K562 (cell line): ENCODE results near the gene PMIS2. TPM values are rescaled to one million over a fixed set of nuclear protein-coding genes. Genes with fewer than 3 reads are reported as not detected.

Source experiments
- EWSR1 ChIP-seq: fragments of 450-650 bp; IDR thresholded peaks from 2 replicates; pipeline ENCODE4 v1.6.1; 2018; ENCODE audit warnings: borderline replicate concordance, mild to moderate bottlenecking, low read depth, moderate library complexity; ENCODE audit not compliant: partially characterized antibody
- GTF2E2 ChIP-seq: fragments of 200-800 bp; sonication (Bioruptor generic); IDR thresholded peaks from 2 replicates; pipeline ENCODE4 v1.6.1; 2016; ENCODE audit warnings: missing genetic modification characterization, missing compliant biosample characterization
- JUN ChIP-seq, 2 experiments: sonication (generic) in 1 of 2; formaldehyde crosslinking in 1 of 2; IDR thresholded peaks; 2 replicates each; pipeline versions ENCODE4 v1.6.1 to v1.8.0; 2012 to 2022; ENCODE audit warnings: borderline replicate concordance in 2 of 2, mild to moderate bottlenecking in 2 of 2, improper control_type of control experiment in 1 of 2, low read depth in 1 of 2, low read length in 1 of 2, missing genetic modification reagents in 1 of 2
- JUNB ChIP-seq: fragments of 450-650 bp; formaldehyde crosslinking; conservative IDR thresholded peaks from 2 replicates; pipeline ENCODE4 v1.4.0; 2020; ENCODE audit warnings: mild to moderate bottlenecking
- MIER1 ChIP-seq: fragments of 450-650 bp; IDR thresholded peaks from 2 replicates; pipeline ENCODE4 v1.6.1; 2016; ENCODE audit warnings: antibody characterized with exemption, mild to moderate bottlenecking, low read depth
- POLR2AphosphoS2 ChIP-seq: IDR thresholded peaks from 2 replicates; pipeline ENCODE4 v1.6.1; 2012; ENCODE audit warnings: low read length, improper control_type of control experiment
- SMARCA4 ChIP-seq: fragments of 450-650 bp; IDR thresholded peaks from 2 replicates; pipeline ENCODE4 v1.6.1; 2016
- ZNF175 ChIP-seq: fragments of 200-800 bp; sonication (Bioruptor generic); IDR thresholded peaks from 2 replicates; pipeline ENCODE4 v1.6.1; 2016; ENCODE audit warnings: low read depth, mild to moderate bottlenecking, missing genetic modification characterization, missing compliant biosample characterization
- ZNF253 ChIP-seq: fragments of 250-450 bp; sonication (Bioruptor Pico); conservative IDR thresholded peaks from 2 replicates; pipeline ENCODE4 v1.6.1; 2021; ENCODE audit warnings: mild to moderate bottlenecking
- ZNF436 ChIP-seq: fragments of 250-450, 450-650 bp; sonication (Bioruptor Pico); formaldehyde crosslinking; IDR thresholded peaks from 2 replicates; pipeline ENCODE4 v1.7.0; 2020; ENCODE audit warnings: mild to moderate bottlenecking
- ZNF668 ChIP-seq: fragments of 250-450 bp; sonication (Bioruptor Pico); IDR thresholded peaks from 2 replicates; pipeline ENCODE4 v1.8.0; 2022; ENCODE audit warnings: mild to moderate bottlenecking, inconsistent platforms
- ZNF778 ChIP-seq: fragments of 450-650 bp; formaldehyde crosslinking; IDR thresholded peaks from 2 replicates; pipeline ENCODE4 v1.4.0; 2020; ENCODE audit warnings: mild to moderate bottlenecking, moderate library complexity
- polyA plus RNA-seq, 8 experiments: library from polyadenylated mRNA; depleted of rRNA in 4 of 8; stranded (reverse) in 5 of 8; unstranded in 3 of 8; fragments of >200 nt; fragmentation: Nextera tagmentation in 2 of 8; fragmentation: Illumina TruSeq in 1 of 8; extraction: Ambion mirVana in 2 of 8; extraction: Trizol in 1 of 8; gene quantifications; 2 replicates each; pipeline versions ENCODE4 v1.2.1 to v1.2.3, GENCODE V29; 2011 to 2014; ENCODE audit warnings: inconsistent platforms in 1 of 8, missing spikeins in 1 of 8
- total RNA-seq, 7 experiments: library from RNA; depleted of rRNA in 6 of 7; stranded (reverse); fragments of >200 nt in 6 of 7; fragmentation: Illumina TruSeq in 2 of 7; extraction: Trizol in 2 of 7; gene quantifications; 2 replicates each; pipeline versions ENCODE4 v1.2.1 to v1.2.3, GENCODE V29; 2011 to 2021; ENCODE audit warnings: low replicate concordance in 1 of 7
- TF ChIP-seq, protein P1 (sequence below): sonication (generic); formaldehyde crosslinking; IDR thresholded peaks from 2 replicates; pipeline ENCODE4 v1.9.0; 2022; ENCODE audit warnings: mild to moderate bottlenecking, missing genetic modification reagents
- TF ChIP-seq, protein P2 (sequence below): fragments of 450-650 bp; IDR thresholded peaks from 2 replicates; pipeline ENCODE4 v1.6.1; 2018; ENCODE audit not compliant: partially characterized antibody

The PMIS2 gene
- total and polyA plus RNA-seq, 9 of the 15 experiments (the other 6 are each of a cell fraction or from before 2014, with no cell fraction given), result not detected

DNA sequence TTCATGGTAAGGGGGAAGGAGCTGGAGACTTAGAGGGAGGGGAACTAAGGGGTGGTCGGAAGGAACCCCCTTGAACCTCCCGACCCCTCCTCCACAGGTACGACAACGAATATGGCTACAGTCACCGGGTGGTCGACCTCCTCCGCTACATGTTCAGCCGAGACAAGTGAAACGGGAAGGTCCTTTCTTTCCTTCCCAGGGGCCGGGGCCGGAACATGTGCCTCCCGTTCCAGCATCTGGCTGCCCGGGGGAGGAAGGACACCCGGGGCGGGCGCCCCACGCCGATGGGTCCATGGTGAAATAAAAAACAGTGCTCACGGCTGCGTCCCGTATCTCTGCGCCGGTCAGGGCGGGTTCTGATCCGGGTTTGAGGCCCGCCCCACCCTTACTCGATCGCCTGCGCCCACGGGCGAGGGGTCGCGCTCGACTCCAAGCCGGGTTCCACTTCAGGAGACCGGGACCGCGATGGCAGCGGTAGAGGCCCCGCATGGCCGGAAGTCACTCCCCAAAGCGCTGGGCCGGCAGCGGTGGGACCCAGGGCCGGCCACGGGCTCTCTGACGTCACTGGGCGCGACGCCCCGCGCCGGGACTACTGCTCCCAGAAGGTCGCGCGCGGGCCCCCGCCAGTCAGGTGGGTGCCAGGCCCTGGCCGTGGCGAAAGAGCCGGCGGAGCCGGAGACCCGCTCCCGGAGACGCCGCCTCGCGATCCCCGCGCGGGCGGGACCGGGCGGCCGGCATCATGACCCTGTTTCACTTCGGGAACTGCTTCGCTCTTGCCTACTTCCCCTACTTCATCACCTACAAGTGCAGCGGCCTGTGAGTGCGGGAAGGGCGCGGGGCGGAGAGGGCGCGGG is 40.7 kb upstream of the PMIS2 start, which contains the start of gene TMEM147 (continued):
- TF ChIP-seq JUN (IDR thresholded peaks at IDR 0.05; ENCODE audit: borderline replicate concordance, low read depth, low read length), result no peak
- TF ChIP-seq JUN (CRISPR knock-in tag; IDR thresholded peaks at IDR 0.05; ENCODE audit: borderline replicate concordance), result no peak
- TF ChIP-seq EWSR1, result no peak
- TF ChIP-seq ZNF668 (CRISPR knock-in tag), result no peak
- TF ChIP-seq ZNF778, result no peak
- TF ChIP-seq ZNF436 (CRISPR knock-in tag), result no peak
- TF ChIP-seq GTF2E2 (tag), result no peak
- TF ChIP-seq ZNF253 (CRISPR knock-in tag), result no peak
- no peak for TF ChIP-seq JUNB (CRISPR knock-in tag)
- no peak for TF ChIP-seq POLR2AphosphoS2
- TF ChIP-seq, protein P1, sequence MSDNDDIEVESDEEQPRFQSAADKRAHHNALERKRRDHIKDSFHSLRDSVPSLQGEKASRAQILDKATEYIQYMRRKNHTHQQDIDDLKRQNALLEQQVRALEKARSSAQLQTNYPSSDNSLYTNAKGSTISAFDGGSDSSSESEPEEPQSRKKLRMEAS (CRISPR knock-in tag), result peak; percentile 52; the same call in 1 of the 2 replicates
- peak; percentile 40; the same call in 1 of the 2 replicates for TF ChIP-seq MIER1
- no peak for TF ChIP-seq SMARCA4
- TF ChIP-seq, protein P2, sequence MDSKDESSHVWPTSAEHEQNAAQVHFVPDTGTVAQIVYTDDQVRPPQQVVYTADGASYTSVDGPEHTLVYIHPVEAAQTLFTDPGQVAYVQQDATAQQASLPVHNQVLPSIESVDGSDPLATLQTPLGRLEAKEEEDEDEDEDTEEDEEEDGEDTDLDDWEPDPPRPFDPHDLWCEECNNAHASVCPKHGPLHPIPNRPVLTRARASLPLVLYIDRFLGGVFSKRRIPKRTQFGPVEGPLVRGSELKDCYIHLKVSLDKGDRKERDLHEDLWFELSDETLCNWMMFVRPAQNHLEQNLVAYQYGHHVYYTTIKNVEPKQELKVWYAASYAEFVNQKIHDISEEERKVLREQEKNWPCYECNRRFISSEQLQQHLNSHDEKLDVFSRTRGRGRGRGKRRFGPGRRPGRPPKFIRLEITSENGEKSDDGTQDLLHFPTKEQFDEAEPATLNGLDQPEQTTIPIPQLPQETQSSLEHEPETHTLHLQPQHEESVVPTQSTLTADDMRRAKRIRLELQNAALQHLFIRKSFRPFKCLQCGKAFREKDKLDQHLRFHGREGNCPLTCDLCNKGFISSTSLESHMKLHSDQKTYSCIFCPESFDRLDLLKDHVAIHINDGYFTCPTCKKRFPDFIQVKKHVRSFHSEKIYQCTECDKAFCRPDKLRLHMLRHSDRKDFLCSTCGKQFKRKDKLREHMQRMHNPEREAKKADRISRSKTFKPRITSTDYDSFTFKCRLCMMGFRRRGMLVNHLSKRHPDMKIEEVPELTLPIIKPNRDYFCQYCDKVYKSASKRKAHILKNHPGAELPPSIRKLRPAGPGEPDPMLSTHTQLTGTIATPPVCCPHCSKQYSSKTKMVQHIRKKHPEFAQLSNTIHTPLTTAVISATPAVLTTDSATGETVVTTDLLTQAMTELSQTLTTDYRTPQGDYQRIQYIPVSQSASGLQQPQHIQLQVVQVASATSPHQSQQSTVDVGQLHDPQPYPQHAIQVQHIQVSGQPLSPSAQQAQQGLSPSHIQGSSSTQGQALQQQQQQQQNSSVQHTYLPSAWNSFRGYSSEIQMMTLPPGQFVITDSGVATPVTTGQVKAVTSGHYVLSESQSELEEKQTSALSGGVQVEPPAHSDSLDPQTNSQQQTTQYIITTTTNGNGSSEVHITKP, result no peak
- TF ChIP-seq ZNF175 (CRISPR knock-in tag), result no peak
